ENCODE measurements around the gene LIMK2.
A peak's percentile ranks its signal among the peaks of the same experiment; 100 is the strongest.

The LIMK2 gene

GRCh38 chr22:31286360-31287255 lies 74.5 kb downstream of the LIMK2 start:
- no peak for DNase-seq (ENCODE audit: low spot score)
- POLR2A ChIA-PET (ENCODE audit: low non-redundant PET): no interaction called here
- no peak overlapping the region for H3K27ac ChIP-seq
- CTCF ChIA-PET: no interaction called here
- TF ChIP-seq CTCF (conservative IDR thresholded peaks at IDR 0.05; ENCODE audit: low read depth): no peak

DNA sequence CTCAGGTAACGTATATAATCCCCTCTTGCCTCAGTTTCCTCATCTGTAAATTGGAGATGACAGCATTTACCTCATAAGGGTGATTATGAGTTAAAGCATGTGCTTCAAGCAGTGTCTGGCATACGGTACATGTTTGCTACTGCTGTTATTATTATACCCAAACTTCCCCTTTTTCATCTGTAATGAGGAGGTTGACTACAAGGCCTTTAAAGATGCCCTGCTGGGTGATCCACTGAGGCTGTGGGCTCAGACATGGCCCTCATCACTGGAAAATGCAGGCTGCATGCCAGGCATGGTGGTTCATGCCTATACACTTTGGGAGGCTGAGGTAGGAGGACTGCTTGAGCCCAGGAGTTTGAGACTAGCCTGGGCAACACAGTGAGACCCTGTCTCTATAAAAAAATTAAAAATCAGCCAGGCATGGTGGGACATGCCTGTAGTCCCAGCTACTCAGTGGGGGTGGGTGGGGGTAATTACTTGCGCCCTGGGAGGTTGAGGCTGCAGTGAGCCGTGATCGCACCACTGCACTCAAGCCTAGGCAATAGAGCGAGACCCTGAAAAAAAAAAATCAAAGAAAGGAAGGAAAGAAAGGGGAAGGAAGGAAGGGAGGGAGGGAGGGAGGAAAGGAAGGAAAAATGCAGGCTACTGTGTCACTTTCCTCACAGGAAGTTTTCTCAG lies 75.9 kb downstream of the LIMK2 start:
- ChIA-PET POLR2A (ENCODE audit: low non-redundant PET) (no interaction called here), CTCF (no interaction called here)
- no peak overlapping the region for H3K27ac ChIP-seq
- no peak for DNase-seq (ENCODE audit: low spot score)
- no peak for TF ChIP-seq CTCF (conservative IDR thresholded peaks at IDR 0.05; ENCODE audit: low read depth)

DNA sequence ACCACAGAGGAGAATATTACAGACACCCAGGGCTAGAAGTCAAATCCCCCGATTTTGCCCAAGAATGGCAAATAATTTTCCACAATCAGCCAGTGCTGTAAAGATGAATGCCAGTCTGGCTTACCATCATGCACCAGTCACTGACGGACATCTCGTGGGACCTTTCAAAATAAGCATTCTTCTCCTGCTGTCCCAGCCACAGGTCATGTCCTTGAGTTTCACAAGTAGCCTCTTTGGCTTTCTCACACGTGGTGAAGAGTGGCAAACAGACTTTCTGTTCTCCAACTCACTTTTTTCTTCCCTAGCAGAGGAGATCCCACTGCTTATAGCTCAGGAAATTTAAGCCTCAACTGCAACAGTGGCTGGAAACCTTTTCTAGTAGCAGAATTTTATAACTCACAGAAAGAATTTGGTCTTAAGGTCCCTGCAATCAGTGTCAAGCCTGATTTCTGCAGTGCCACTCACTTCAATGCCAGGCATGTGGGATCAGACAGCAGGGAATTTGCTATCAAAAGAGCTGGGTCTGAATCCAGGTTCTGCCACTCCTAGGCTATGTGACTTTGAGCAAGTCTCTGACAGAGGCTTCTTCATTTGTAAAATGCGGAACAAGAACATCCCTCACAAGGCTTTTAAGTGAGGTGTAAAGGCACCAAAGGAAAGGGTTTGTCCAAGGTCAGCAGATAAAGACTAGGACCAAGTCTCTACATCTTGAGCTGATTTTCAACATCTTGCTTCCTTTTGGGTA lies 76.6 kb downstream of the LIMK2 start:
- no peak overlapping the region for H3K27ac ChIP-seq
- DNase-seq (ENCODE audit: low spot score): no peak
- ChIA-PET CTCF (no interaction called here), POLR2A (ENCODE audit: low non-redundant PET) (no interaction called here)
- TF ChIP-seq CTCF (conservative IDR thresholded peaks at IDR 0.05; ENCODE audit: low read depth): no peak

DNA sequence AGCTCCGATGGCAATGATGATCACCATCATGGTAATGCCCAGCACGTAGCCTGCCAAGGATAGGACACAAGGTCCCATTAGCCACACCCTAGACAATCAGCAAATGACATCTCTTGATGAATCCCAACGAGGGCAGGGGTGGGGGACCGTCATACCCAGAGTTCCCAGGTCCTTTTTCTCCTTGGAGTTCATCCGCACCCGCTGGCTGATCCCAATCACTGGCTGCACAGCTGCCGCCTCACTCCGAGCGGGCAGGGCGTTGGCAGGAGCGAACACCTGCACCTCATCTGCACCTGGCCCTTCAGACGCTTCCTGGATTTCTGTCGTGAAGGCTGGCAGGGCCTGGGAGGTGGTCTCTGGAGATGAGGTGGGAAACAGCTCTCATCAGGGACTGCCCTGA lies 77.2 kb downstream of the LIMK2 start:
- H3K27ac ChIP-seq: peak overlapping the region; percentile 85
- no peak for TF ChIP-seq CTCF (conservative IDR thresholded peaks at IDR 0.05; ENCODE audit: low read depth)
- DNase-seq (ENCODE audit: low spot score): no peak
- POLR2A ChIA-PET (ENCODE audit: low non-redundant PET): no interaction called here
- CTCF ChIA-PET: no interaction called here

- POLR2A ChIA-PET (ENCODE audit: low non-redundant PET): no interaction called here
- no peak for TF ChIP-seq CTCF (conservative IDR thresholded peaks at IDR 0.05; ENCODE audit: low read depth)
- CTCF ChIA-PET: no interaction called here
- DNase-seq (ENCODE audit: low spot score): peak; percentile 90
- H3K27ac ChIP-seq: peak overlapping the region; percentile 85
These were observed 78.7 kb downstream of the LIMK2 start for GRCh38 chr22:31290494-31291471.
